GM18498 (cell line): ENCODE results near the gene PNMA1.

ENCODE experiments used
- ATAC-seq: cut with Tn5 transposase; IDR thresholded peaks from one replicate; pipeline ENCODE4 v1.9.1; 2021; ENCODE audit warnings: mild to moderate bottlenecking, moderate library complexity; ENCODE audit not compliant: unreplicated experiment

The PNMA1 gene

DNA sequence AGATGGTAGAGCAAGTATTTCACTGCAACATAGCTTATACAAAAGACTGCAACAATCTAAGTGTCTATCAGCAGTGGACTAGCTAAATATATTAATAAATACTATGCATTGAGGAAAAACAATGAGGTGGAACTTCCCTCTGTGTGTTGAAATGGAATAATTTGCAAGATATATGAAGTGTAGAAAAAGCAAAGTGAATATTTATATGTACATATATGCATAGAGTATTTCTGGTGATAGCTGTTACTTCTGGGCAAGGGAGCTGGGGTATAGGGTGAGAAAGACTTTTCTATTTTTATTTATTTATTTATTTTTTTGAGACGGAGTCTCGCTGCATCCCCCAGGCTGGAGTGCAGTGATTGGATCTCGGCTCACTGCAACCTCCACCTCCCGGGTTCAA is 35.5 kb downstream of the PNMA1 start:
- ATAC-seq, result no peak

DNA sequence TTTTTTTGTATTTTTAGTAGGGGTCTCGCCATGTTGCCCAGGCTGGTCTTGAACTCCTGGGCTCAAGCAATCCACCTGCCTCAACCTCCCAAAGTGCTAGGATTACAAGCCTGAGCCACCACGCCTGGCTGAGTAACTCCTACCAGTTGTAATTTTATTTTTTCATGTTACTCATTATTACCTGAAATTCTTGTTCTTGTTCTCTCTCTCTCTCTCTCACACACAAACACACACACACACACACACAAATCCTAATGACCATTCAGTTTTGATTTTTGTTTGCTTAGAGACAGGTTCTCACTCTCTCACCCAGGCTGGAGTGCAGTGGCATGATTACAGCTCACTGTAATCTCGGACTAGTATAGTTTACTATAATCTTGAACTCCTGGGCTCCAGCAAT is 39.2 kb downstream of the PNMA1 start:
- no peak for ATAC-seq

DNA sequence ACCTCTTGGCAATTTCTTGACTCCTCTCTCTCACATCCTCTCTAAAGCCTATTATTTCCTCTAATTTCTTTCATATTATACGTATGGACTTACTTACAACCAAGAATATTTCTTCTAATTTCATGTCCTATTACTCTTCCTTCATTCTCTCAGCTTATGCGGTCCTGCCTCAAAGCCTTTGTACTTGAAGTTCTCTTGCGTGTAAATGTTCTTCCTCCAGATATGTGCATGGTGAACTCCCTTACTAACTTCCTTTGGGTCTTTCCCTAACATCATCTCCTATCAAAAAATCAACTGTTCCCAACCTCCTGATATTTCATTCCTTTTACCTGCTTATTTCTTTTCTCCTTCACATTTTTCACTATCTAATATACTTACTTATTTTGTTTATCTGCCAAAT is 46.3 kb downstream of the PNMA1 start:
- ATAC-seq, result no peak

DNA sequence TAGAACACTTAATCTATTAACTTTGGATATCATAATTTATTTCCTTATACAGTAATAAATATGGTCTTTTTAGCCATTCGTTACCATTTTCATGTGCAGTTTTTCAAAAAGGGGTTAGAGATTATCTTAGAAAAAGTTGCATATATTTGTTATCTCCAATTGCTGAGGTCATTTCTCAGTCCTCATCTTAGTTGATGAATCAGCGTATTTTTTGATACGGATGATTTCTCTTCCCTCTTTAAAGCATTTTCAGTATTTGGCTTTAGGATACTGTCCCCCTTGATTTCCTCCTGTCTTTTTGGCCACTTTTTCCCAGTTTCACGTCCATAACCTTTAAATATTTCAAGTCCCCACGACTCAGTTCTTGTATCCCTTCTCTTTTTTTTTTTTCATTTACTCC is 47.6 kb downstream of the PNMA1 start:
- no peak for ATAC-seq

DNA sequence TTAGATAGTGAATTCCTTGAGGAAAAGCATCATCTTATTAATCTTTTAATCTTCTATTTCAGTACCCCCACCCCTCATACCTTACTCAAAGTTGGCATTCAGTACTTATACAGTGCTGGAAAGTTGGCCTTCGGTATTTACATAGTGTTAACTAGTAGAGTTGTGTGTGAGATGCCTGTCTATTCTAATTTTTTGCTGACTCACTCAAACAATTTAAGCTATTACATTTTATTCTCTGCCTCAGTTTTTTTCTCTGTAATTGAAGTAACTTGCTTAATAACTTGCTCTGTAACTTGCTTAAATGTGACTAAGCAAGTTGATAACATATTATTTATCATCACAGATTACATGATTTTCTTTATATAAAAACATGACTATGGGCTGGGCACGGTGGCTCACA is 49.1 kb downstream of the PNMA1 start:
- ATAC-seq, result no peak

DNA sequence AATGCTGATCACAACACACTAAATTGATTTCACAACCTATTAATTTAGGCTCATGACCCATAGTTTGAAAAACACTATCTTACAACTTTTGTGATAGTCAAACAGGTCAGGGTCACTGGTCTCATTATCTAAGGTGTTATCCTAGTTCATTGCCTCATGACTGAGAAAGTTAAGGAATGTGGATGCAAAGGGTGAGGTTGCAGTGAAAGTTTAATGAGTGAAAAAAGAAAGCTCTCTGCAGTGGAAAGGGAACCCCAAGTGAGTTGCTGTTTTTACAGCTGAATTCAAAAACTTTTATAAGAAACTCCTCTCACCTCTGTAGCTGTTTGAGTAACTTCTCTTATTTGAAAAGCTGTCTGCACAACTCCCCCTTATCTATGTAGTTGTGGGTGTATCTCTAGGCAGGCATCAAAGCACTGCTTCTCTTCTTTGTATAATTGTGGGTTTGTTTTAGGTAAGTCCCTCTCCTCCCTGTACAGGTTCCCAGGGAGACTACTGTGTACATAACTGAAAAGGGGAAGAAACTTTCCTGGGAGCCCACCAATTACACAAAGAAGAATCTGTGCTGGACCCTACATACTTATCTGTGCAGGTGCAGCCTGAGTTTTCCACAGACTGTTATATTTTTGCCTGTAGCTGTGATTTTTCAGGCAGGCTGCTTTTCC is 50.5 kb downstream of the PNMA1 start:
- no peak for ATAC-seq

DNA sequence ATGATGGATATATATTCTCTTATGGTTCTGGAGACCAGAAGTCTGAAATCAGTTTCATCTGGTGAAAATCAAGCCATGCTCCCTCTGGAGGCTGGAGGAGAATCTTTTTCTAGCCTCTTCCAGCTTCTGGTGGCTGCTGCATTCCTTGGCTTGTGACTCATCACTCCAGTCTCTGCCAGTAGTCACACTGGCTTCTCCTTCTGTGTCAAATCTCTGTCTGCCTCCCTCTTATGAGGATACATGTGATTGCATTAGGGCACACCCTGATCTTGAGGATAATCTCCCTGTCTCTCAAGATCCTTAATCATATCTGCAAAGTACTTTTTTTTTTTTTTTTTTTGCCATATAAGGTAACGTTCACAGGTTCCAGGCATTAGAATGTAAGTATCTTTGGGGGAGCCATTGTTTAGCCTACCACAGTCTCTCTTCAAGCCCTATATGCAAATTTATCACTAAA is 51.7 kb downstream of the PNMA1 start:
- ATAC-seq, result no peak

DNA sequence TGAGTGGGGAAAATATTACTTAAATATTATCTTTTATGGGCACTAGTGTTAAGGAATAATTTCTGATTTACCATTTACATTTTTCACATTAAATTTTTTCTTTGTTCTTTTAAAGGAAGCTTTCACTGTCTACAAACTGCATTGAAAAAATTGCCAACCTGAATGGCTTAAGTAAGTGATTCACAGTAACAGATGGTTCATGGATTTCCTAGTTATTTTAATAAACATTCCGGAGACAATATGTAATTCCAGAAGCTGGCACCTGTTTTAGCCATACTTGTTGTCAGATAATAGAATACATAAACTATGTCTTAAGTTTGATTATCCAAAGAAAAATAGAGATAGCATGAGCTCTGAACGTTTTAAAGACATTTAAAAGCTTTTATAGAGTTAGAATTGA is 52.3 kb downstream of the PNMA1 start:
- no peak for ATAC-seq
